ENCODE data around the gene TRAP1.

- TF ChIP-seq EZH2 (IDR thresholded peaks at IDR 0.05) (no peak), POLR2AphosphoS5 (IDR thresholded peaks at IDR 0.05; ENCODE audit: borderline replicate concordance, low read depth, low read length) (no peak), FOXP2 (optimal IDR thresholded peaks at IDR 0.05; ENCODE audit: control extremely low read depth, extremely low read length, insufficient read depth) (no peak)
These were observed 98.6 kb downstream of the TRAP1 start for GRCh38 chr16:3618769-3619141.
